ENCODE results near the gene PCBP2.

Gene PCBP2

GRCh38 chr12:53497461-53497860 is 45.6 kb downstream of the PCBP2 start:
- Histone ChIP-seq H3K14ac (ENCODE audit: low read length) (no peak overlapping the region), H2BK120ac (ENCODE audit: insufficient read depth, low read length, poor library complexity) (no peak overlapping the region), H4K12ac (ENCODE audit: low read depth, low read length) (no peak overlapping the region), H4K91ac (ENCODE audit: low read depth, low read length) (no peak overlapping the region), H3K9ac (ENCODE audit: low read length) (no peak overlapping the region), H2BK12ac (ENCODE audit: low read length) (no peak overlapping the region), H2AK5ac (ENCODE audit: low read length) (no peak overlapping the region), H2BK5ac (ENCODE audit: low read depth, low read length, poor library complexity) (no peak overlapping the region), H4K8ac (ENCODE audit: low read depth, low read length) (no peak overlapping the region), H3K4me3 (ENCODE audit: low read depth, low read length) (no peak overlapping the region), H3K23ac (ENCODE audit: low read length) (no peak overlapping the region), H3K79me1 (ENCODE audit: low read length) (peaks cover 30% of the 10 kb centered on the region), H3K36me3 (ENCODE audit: control insufficient read depth in 1 of 2, insufficient read depth in 2 of 2, low read length in 2 of 2) (no peaks in the 10 kb centered on the region), H3K18ac (ENCODE audit: low read length) (no peak overlapping the region), H3K9me3 (ENCODE audit: insufficient read depth, low read depth, low read length) (peaks cover 2% of the 10 kb centered on the region), H3K4me1 (ENCODE audit: control insufficient read depth in 1 of 2, insufficient read depth in 2 of 2, low read length in 2 of 2) (peaks cover 25 to 36% of the 10 kb centered on the region in 2 experiments), H2AFZ (ENCODE audit: insufficient read depth, low read length, poor library complexity) (no peak overlapping the region), H3K27ac (ENCODE audit: low read depth, low read length) (no peak overlapping the region), H3K4ac (ENCODE audit: low read depth, low read length) (no peak overlapping the region), H3K27me3 (ENCODE audit: insufficient read depth, low read length) (no peaks in the 10 kb centered on the region), H3K4me2 (ENCODE audit: low read length) (no peak overlapping the region), H3K79me2 (ENCODE audit: control insufficient read depth, insufficient read depth, low read length, poor library complexity) (peaks cover 8% of the 10 kb centered on the region)
- DNase-seq, result no peak
- no CpG with 5 or more reads among the region's 3 CpGs for WGBS (ENCODE audit: extremely low coverage, insufficient coverage, insufficient read length)

- Histone ChIP-seq H3K27ac (ENCODE audit: low read depth, low read length) (no peak overlapping the region), H3K4me3 (ENCODE audit: low read depth, low read length) (no peak overlapping the region), H3K14ac (ENCODE audit: low read length) (no peak overlapping the region), H4K8ac (ENCODE audit: low read depth, low read length) (no peak overlapping the region), H3K23ac (ENCODE audit: low read length) (no peak overlapping the region), H3K27me3 (ENCODE audit: insufficient read depth, low read length) (no peaks in the 10 kb centered on the region), H2BK12ac (ENCODE audit: low read length) (no peak overlapping the region), H3K79me2 (ENCODE audit: control insufficient read depth, insufficient read depth, low read length, poor library complexity) (peaks cover 8% of the 10 kb centered on the region), H2BK5ac (ENCODE audit: low read depth, low read length, poor library complexity) (no peak overlapping the region), H2AFZ (ENCODE audit: insufficient read depth, low read length, poor library complexity) (no peak overlapping the region), H2BK120ac (ENCODE audit: insufficient read depth, low read length, poor library complexity) (no peak overlapping the region), H3K9ac (ENCODE audit: low read length) (no peak overlapping the region), H2AK5ac (ENCODE audit: low read length) (no peak overlapping the region), H3K9me3 (ENCODE audit: insufficient read depth, low read depth, low read length) (peaks cover 2% of the 10 kb centered on the region), H3K79me1 (ENCODE audit: low read length) (peaks cover 24% of the 10 kb centered on the region), H4K12ac (ENCODE audit: low read depth, low read length) (no peak overlapping the region), H3K4me2 (ENCODE audit: low read length) (no peak overlapping the region), H4K91ac (ENCODE audit: low read depth, low read length) (no peak overlapping the region), H3K4ac (ENCODE audit: low read depth, low read length) (no peak overlapping the region), H3K18ac (ENCODE audit: low read length) (no peak overlapping the region), H3K4me1 (ENCODE audit: control insufficient read depth in 1 of 2, insufficient read depth in 2 of 2, low read length in 2 of 2) (peaks cover 24 to 35% of the 10 kb centered on the region in 2 experiments), H3K36me3 (ENCODE audit: control insufficient read depth in 1 of 2, insufficient read depth in 2 of 2, low read length in 2 of 2) (peaks cover 0 to 4% of the 10 kb centered on the region in 2 experiments)
- no peak for DNase-seq
- WGBS (ENCODE audit: extremely low coverage, insufficient coverage, insufficient read length), result no CpG with 5 or more reads among the region's 2 CpGs
Measured at GRCh38 chr12:53498235-53498630, 46.3 kb downstream of the PCBP2 start.

GRCh38 chr12:53499266-53500141 is 47.6 kb downstream of the PCBP2 start, which contains the start of gene MAP3K12:
Gene MAP3K12, minus strand, starts transcription at chr12:53499458. Its CDS starts 12,067 bp downstream, at chr12:53487391.
- H3K4me3 ChIP-seq (ENCODE audit: low read depth, low read length), result peak within 1 kb of the TSS; percentile 56
- H3K27ac ChIP-seq (ENCODE audit: low read depth, low read length), result peak within 1 kb of the TSS; percentile 77
- H3K4me2 ChIP-seq (ENCODE audit: low read length), result peak within 1 kb of the TSS; percentile 70
- peak within 1 kb of the TSS; percentile 43 for H3K14ac ChIP-seq (ENCODE audit: low read length)
- H3K4ac ChIP-seq (ENCODE audit: low read depth, low read length), result no peak within 1 kb of the TSS
- peaks cover 7 to 16% of the 10 kb centered on the region in 2 experiments for H3K36me3 ChIP-seq (ENCODE audit: control insufficient read depth in 1 of 2, insufficient read depth in 2 of 2, low read length in 2 of 2)
- H3K9ac ChIP-seq (ENCODE audit: low read length), result peak within 1 kb of the TSS; percentile 16
- no peaks in the 10 kb centered on the region for H3K27me3 ChIP-seq (ENCODE audit: insufficient read depth, low read length)
- H4K8ac ChIP-seq (ENCODE audit: low read depth, low read length), result peak within 1 kb of the TSS; percentile 89
- peak within 1 kb of the TSS; percentile 35 for H3K18ac ChIP-seq (ENCODE audit: low read length)
- peak within 1 kb of the TSS; percentile 35 for H4K12ac ChIP-seq (ENCODE audit: low read depth, low read length)
- H2AK5ac ChIP-seq (ENCODE audit: low read length), result peak within 1 kb of the TSS; percentile 58
- peak within 1 kb of the TSS; percentile 70 for H4K91ac ChIP-seq (ENCODE audit: low read depth, low read length)
- H2AFZ ChIP-seq (ENCODE audit: insufficient read depth, low read length, poor library complexity), result peak within 1 kb of the TSS; percentile 59
- DNase-seq, result peak in 1 of 2 donors; percentile 22
- H3K4me1 ChIP-seq (ENCODE audit: control insufficient read depth in 1 of 2, insufficient read depth in 2 of 2, low read length in 2 of 2), result peaks cover 16 to 25% of the 10 kb centered on the region in 2 experiments
- H3K79me2 ChIP-seq (ENCODE audit: control insufficient read depth, insufficient read depth, low read length, poor library complexity), result peaks cover 8% of the 10 kb centered on the region
- H3K79me1 ChIP-seq (ENCODE audit: low read length), result peaks cover 19% of the 10 kb centered on the region
- H2BK120ac ChIP-seq (ENCODE audit: insufficient read depth, low read length, poor library complexity), result peak within 1 kb of the TSS; percentile 51
- H3K23ac ChIP-seq (ENCODE audit: low read length), result no peak within 1 kb of the TSS
- WGBS (ENCODE audit: extremely low coverage, insufficient coverage, insufficient read length), result no CpG with 5 or more reads among the region's 51 CpGs
- H2BK12ac ChIP-seq (ENCODE audit: low read length), result peak within 1 kb of the TSS; percentile 66
- H3K9me3 ChIP-seq (ENCODE audit: insufficient read depth, low read depth, low read length), result peaks cover 2% of the 10 kb centered on the region
- peak within 1 kb of the TSS; percentile 77 for H2BK5ac ChIP-seq (ENCODE audit: low read depth, low read length, poor library complexity)

- Histone ChIP-seq H3K79me1 (ENCODE audit: low read length) (peaks cover 19% of the 10 kb centered on the region), H3K79me2 (ENCODE audit: control insufficient read depth, insufficient read depth, low read length, poor library complexity) (peaks cover 8% of the 10 kb centered on the region), H2BK12ac (ENCODE audit: low read length) (no peak overlapping the region), H3K36me3 (ENCODE audit: control insufficient read depth in 1 of 2, insufficient read depth in 2 of 2, low read length in 2 of 2) (peaks cover 14 to 23% of the 10 kb centered on the region in 2 experiments), H3K4me2 (ENCODE audit: low read length) (peak overlapping the region; percentile 70), H2AFZ (ENCODE audit: insufficient read depth, low read length, poor library complexity) (peak overlapping the region; percentile 59), H2BK5ac (ENCODE audit: low read depth, low read length, poor library complexity) (peak overlapping the region; percentile 77), H4K12ac (ENCODE audit: low read depth, low read length) (no peak overlapping the region), H3K4ac (ENCODE audit: low read depth, low read length) (no peak overlapping the region), H3K23ac (ENCODE audit: low read length) (no peak overlapping the region), H2AK5ac (ENCODE audit: low read length) (no peak overlapping the region), H3K9me3 (ENCODE audit: insufficient read depth, low read depth, low read length) (peaks cover 5% of the 10 kb centered on the region), H3K18ac (ENCODE audit: low read length) (no peak overlapping the region), H3K27me3 (ENCODE audit: insufficient read depth, low read length) (no peaks in the 10 kb centered on the region), H4K91ac (ENCODE audit: low read depth, low read length) (peak overlapping the region; percentile 29), H3K27ac (ENCODE audit: low read depth, low read length) (peak overlapping the region; percentile 77), H2BK120ac (ENCODE audit: insufficient read depth, low read length, poor library complexity) (peak overlapping the region; percentile 21), H3K4me3 (ENCODE audit: low read depth, low read length) (peak overlapping the region; percentile 61), H3K9ac (ENCODE audit: low read length) (no peak overlapping the region), H3K4me1 (ENCODE audit: control insufficient read depth in 1 of 2, insufficient read depth in 2 of 2, low read length in 2 of 2) (peaks cover 16 to 25% of the 10 kb centered on the region in 2 experiments), H3K14ac (ENCODE audit: low read length) (peak overlapping the region; percentile 76), H4K8ac (ENCODE audit: low read depth, low read length) (peak overlapping the region; percentile 89)
- peak in 1 of 2 donors; percentile 62 for DNase-seq
- no CpG with 5 or more reads among the region's 17 CpGs for WGBS (ENCODE audit: extremely low coverage, insufficient coverage, insufficient read length)
Measured at GRCh38 chr12:53500142-53500775, 48.4 kb downstream of the PCBP2 start.

Data from trophoblast cell (in vitro differentiated cells and primary cell).